Tibial artery (tissue), 4 donors: ENCODE data around the gene KRT35.

Experiments used
- DNase-seq, 2 donors: peaks; one replicate each; pipeline ENCODE4 v3.0.0-alpha.2; 2019
- H3K27ac ChIP-seq, 2 donors: fragments of 200-600 bp; sonication (generic) in 1 of 2; 1 replicate in 1 of 2; 2 replicates in 1 of 2; pipeline ENCODE4 v1.5.1; 2018 to 2019; ENCODE audit warnings: mild to moderate bottlenecking in 1 of 2
- H3K27me3 ChIP-seq, 2 donors: fragments of 200-600 bp; sonication (generic) in 1 of 2; one replicate each; pipeline versions ENCODE4 v1.5.1 to v1.6.0; 2016 to 2019
- H3K36me3 ChIP-seq, 3 donors: fragments of 200-600 bp; sonication (generic) in 2 of 3; one replicate each; pipeline ENCODE4 v1.5.1; 2016 to 2019; ENCODE audit warnings: mild to moderate bottlenecking in 2 of 3
- H3K4me1 ChIP-seq, 4 donors: fragments of 200-600 bp; sonication (generic) in 2 of 4; 1 replicate in 3 of 4; 2 replicates in 1 of 4; pipeline ENCODE4 v1.5.1; 2016 to 2019
- H3K4me3 ChIP-seq, 2 donors: fragments of 200-600 bp; sonication (generic) in 1 of 2; 1 replicate in 1 of 2; 2 replicates in 1 of 2; pipeline ENCODE4 v1.5.1; 2018 to 2019; ENCODE audit warnings: mild to moderate bottlenecking in 2 of 2
- H3K9me3 ChIP-seq, 3 donors: fragments of 200-600 bp; sonication (generic) in 1 of 3; one replicate each; pipeline ENCODE4 v1.5.1; 2016 to 2019
- intact Hi-C: fragments of 100-400 bp; cut with DNase I; formaldehyde crosslinking; loops from one replicate; pipeline ENCODE4 v1.15.0; 2023; ENCODE audit warnings: low total_unique reads
- TF ChIP-seq, protein P1 (sequence below), 2 experiments: fragments of 200-600 bp in 1 of 2; fragments of 450-650 bp in 1 of 2; IDR thresholded peaks; one replicate each; pipeline ENCODE4 v1.5.1; 2017 to 2019; ENCODE audit warnings: antibody characterized with exemption in 2 of 2, mild to moderate bottlenecking in 1 of 2, moderate library complexity in 1 of 2

The KRT35 gene

DNA sequence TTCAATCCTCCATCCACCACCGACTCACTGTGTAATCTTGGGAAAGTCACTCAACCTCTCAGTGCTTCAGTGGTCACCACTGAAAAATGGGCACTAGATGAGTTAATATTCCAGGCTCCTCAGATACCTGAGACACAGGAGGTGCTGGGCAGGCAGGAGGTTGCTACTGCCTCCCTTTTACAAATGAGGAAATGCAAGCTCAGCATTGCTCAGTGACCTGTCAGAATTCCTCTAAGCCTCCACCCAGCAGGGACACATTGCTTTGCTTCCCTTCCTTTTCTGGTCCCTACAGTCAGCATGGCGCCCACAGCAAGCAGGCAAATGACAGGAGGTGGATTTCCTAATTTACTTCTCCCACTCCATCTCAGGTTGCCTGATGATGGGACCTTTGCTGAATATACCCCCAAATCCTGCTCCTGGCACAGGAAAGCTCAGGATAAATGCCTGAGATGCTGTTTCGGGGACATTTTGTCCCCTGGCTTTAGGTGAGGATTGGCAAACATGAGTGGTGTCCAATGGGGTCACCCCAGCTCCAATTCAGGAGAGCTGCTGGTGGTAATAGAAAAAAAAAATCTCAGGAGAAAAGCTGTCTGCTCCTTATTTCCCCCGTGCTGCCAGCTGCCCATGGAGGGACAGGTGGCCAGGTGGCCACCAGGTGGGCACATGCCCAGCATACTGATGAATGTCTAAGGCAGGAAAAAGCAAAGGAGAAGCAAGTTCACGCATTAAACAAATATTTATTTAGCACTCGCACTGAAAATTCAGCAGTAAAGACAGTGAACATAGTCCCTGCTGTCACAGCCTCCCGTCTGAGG lies 29.5 kb upstream of the KRT35 start:
- peaks cover 0 to 5% of the 10 kb centered on the region in 2 donors for H3K27me3 ChIP-seq
- H3K4me1 ChIP-seq, result peaks cover 0 to 4% (median 0%) of the 10 kb centered on the region in 4 donors
- no peaks in the 10 kb centered on the region for H3K9me3 ChIP-seq
- intact Hi-C loops, result no loop called here
- H3K27ac ChIP-seq, result no peak overlapping the region
- peaks cover 0 to under 1% (median 0%) of the 10 kb centered on the region in 3 donors for H3K36me3 ChIP-seq
- H3K4me3 ChIP-seq, result no peak overlapping the region
- no peak for DNase-seq
- TF ChIP-seq, protein P1, sequence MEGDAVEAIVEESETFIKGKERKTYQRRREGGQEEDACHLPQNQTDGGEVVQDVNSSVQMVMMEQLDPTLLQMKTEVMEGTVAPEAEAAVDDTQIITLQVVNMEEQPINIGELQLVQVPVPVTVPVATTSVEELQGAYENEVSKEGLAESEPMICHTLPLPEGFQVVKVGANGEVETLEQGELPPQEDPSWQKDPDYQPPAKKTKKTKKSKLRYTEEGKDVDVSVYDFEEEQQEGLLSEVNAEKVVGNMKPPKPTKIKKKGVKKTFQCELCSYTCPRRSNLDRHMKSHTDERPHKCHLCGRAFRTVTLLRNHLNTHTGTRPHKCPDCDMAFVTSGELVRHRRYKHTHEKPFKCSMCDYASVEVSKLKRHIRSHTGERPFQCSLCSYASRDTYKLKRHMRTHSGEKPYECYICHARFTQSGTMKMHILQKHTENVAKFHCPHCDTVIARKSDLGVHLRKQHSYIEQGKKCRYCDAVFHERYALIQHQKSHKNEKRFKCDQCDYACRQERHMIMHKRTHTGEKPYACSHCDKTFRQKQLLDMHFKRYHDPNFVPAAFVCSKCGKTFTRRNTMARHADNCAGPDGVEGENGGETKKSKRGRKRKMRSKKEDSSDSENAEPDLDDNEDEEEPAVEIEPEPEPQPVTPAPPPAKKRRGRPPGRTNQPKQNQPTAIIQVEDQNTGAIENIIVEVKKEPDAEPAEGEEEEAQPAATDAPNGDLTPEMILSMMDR (IDR thresholded peaks at IDR 0.05), result no peak

DNA sequence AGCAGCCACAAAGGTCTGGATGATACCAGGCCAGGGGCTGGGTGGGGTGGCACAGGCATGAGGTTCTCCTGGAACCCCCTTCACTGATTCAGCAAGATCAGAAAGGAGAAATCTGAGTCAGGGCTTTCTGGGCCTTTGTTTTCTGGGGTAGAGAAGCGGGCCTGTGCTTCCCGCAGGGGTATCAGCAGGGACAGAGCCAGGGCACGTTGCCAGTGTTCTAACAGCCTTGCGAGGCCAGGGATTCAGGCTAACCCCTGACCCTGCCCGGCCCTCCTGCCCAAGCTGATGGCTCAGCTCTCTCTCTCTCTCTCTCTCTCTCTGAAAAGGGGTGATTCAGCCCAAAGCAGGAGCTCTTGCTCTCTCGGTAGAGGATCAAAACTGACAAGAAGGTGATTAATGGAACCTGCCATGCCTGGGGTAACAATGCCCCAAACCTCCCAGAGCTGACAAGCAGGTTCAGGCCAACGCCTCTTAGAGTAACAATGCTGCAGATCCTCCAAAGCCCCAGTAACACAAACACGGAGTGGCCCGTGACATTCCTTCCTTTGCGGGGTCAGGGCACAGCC lies 26.4 kb upstream of the KRT35 start:
- no peak overlapping the region for H3K4me3 ChIP-seq
- intact Hi-C loops, result no loop called here
- no peaks in the 10 kb centered on the region for H3K9me3 ChIP-seq
- H3K27me3 ChIP-seq, result peaks cover 0 to 2% of the 10 kb centered on the region in 2 donors
- H3K4me1 ChIP-seq, result peaks cover 0 to 4% (median 0%) of the 10 kb centered on the region in 4 donors
- no peak for DNase-seq
- no peak overlapping the region for H3K27ac ChIP-seq
- H3K36me3 ChIP-seq, result no peaks in the 10 kb centered on the region
- TF ChIP-seq, protein P1 (IDR thresholded peaks at IDR 0.05), result no peak

DNA sequence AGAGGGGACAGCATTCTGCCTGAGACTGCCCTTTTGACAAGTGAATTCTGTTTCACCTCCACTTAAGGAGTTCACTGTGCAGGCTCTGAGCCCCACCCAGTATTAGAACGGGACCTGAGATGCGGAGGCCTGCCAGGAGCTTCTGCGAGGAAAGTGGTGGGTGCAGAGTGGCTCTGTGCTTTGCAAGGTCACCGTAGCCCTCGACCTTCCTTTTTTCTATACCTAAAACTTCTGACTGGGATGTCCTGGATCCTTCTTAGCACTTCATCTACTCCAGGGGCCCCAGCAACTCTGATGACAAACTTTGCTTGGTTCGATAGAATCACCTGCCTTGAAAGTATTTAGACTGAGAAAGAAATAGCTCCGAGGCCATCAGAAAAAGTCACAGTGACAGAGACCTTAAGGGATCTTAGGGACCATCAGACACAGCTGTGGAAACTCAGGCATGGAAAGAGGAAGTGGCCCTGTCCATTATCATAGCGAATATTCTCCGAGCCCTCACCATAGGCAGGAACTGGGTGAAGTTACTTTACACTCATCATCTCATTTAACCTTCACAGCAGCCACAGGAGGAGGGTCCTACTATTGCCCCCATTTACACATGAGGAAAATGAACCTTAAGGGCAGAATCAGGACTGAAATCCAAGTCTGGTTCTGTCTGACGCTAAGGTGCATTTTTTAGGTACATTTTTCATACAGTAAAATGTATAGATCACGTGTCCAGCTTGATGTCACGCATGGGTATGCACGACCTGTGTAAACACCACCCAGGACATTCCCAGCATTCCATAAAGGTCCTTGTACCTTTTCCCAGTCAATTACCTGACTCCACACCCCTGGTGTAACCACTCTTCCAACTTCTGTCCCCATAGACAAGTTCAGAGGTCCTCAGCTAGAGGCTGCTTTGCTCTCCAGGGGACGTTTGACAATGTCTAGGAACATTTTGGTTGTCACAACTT lies 25.1 kb upstream of the KRT35 start:
- TF ChIP-seq, protein P1 (IDR thresholded peaks at IDR 0.05), result no peak
- Histone ChIP-seq H3K4me3 (no peak overlapping the region), H3K9me3 (no peaks in the 10 kb centered on the region), H3K27ac (no peak overlapping the region), H3K4me1 (peaks cover 0 to under 1% (median 0%) of the 10 kb centered on the region in 4 donors), H3K27me3 (peaks cover 0 to 2% of the 10 kb centered on the region in 2 donors), H3K36me3 (no peaks in the 10 kb centered on the region)
- intact Hi-C loops, result no loop called here
- no peak for DNase-seq

DNA sequence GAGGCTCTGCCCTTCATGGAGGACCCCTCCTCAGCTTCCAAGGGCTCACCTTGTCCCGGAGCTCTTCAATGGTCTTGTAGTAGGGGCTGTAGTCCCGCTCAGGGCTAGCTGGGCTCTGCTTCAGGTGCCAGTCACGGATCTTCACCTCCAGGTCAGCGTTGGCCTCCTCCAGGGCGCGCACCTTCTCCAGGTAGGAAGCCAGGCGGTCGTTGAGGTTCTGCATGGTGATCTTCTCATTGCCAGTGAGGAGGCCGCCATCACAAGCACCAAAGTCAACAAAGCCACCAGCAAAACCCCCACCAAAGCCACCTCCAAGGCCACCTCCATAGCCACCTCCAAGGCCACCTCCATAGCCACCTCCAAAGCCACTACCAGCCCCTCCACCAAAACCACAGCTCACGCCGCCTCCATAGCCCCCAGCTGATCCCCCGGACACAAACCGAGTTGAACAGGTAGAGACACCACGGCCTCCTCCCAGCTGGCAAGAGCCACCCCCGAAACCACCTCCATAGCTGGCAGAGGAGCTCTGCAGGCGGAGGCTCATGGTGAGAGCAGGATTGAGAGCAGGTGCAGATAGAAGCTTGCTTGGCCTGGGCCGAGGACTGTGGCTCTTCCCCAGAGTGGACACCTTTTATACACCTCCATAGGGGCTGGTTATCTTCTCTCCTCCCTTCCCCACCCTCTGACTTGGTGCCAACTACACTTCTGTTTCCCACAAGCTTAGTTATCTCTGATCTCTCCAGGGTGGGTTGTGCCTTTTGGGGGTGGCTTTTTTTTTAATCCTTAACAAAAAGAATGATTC lies 24.3 kb upstream of the KRT35 start, which contains the start of gene KRT13:
Gene KRT13, minus strand, starts transcription at position 606 of the 802 bp plus-strand sequence. Its CDS starts 62 bp downstream, at position 544.
- no peaks in the 10 kb centered on the region for H3K4me1 ChIP-seq
- intact Hi-C loops, result no loop called here
- H3K27ac ChIP-seq, result no peak within 1 kb of the TSS
- peaks cover 0 to 5% of the 10 kb centered on the region in 2 donors for H3K27me3 ChIP-seq
- H3K36me3 ChIP-seq, result no peaks in the 10 kb centered on the region
- no peak for DNase-seq
- H3K4me3 ChIP-seq, result no peak within 1 kb of the TSS
- no peaks in the 10 kb centered on the region for H3K9me3 ChIP-seq
- TF ChIP-seq, protein P1 (IDR thresholded peaks at IDR 0.05), result no peak
